Measurements from ENCODE around the gene GRM7.
"Not testable (repeated sequence)": the region's sequence is repeated elsewhere in the genome, so short reads cannot be mapped to it uniquely, and the experiment has no call there.

The GRM7 gene

GRCh38 chr3:6878731-6879130 is 17.8 kb downstream of the GRM7 start:
- in situ Hi-C loops (cut with MboI; ENCODE audit: low sequenced_read_pairs, unreplicated experiment), result no loop called here
- TF ChIP-seq CTCF (IDR thresholded peaks at IDR 0.05; ENCODE audit: borderline replicate concordance, control extremely low read depth, extremely low read depth, insufficient read depth, missing control alignments), result no peak
- DNase-seq (ENCODE audit: low spot score), result no peak

DNA sequence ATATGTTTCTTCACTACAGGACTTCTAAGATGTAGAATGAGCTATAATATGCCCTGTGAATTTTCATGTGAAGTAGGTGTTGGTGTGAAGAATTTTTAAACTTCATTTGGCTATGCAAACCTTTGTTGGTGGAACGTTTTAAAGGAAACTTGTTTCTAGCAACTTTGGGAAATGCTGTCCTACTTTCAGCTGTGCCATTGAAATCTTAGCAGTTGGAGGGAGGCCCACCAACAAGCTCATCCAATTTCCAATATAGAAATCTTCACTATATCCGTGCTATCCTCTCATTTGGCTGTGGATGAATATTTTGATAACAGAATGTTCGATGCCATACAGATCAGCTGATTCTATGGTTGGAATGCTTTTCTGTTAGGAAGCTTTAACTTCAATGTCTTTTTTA is 51.3 kb downstream of the GRM7 start:
- DNase-seq (ENCODE audit: low spot score), result no peak
- in situ Hi-C loops (cut with MboI; ENCODE audit: low sequenced_read_pairs, unreplicated experiment), result no loop called here
- TF ChIP-seq CTCF (IDR thresholded peaks at IDR 0.05; ENCODE audit: borderline replicate concordance, control extremely low read depth, extremely low read depth, insufficient read depth, missing control alignments), result no peak

DNA sequence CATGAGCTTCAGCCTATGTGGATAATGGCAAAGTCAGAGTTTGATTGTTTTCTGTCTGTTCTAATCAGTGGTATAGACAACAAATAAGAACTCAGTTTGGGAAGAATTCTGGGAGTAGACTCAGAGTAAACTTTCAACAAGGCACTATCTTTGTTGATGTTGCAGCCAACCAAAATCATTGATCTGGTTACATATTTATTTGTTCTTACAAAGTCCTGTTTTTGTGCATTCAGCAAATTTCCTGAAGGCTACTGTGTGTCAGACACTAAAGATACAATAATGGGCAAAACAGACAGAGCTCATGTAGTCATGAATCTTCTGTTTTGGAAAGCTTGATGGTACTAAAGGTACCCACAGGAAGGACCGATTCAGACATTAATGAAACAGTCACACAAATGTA is 55.0 kb downstream of the GRM7 start:
- TF ChIP-seq CTCF (IDR thresholded peaks at IDR 0.05; ENCODE audit: borderline replicate concordance, control extremely low read depth, extremely low read depth, insufficient read depth, missing control alignments), result no peak
- no peak for DNase-seq (ENCODE audit: low spot score)
- in situ Hi-C loops (cut with MboI; ENCODE audit: low sequenced_read_pairs, unreplicated experiment), result no loop called here

DNA sequence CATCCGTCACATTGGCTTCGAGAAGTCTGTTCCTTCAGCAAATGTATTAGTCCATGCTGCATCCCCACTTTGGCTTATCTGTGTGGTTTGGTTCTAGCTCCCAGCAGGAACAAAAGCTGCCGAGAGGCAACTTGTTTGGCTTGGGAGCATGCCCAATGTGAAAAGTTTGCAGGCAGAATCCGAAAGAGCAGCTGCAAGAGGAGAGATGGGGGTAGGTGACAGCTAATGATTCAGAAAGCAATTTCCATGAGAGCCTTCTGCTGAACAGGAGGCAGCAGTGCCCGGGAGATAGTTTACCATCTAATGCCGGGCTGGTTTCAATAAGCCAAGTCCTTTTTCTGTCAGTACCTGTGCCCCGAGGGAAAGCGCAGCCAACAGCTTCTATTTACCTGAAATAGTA is 60.2 kb downstream of the GRM7 start:
- no peak for DNase-seq (ENCODE audit: low spot score)
- in situ Hi-C loops (cut with MboI; ENCODE audit: low sequenced_read_pairs, unreplicated experiment), result no loop called here
- no peak for TF ChIP-seq CTCF (IDR thresholded peaks at IDR 0.05; ENCODE audit: borderline replicate concordance, control extremely low read depth, extremely low read depth, insufficient read depth, missing control alignments)

DNA sequence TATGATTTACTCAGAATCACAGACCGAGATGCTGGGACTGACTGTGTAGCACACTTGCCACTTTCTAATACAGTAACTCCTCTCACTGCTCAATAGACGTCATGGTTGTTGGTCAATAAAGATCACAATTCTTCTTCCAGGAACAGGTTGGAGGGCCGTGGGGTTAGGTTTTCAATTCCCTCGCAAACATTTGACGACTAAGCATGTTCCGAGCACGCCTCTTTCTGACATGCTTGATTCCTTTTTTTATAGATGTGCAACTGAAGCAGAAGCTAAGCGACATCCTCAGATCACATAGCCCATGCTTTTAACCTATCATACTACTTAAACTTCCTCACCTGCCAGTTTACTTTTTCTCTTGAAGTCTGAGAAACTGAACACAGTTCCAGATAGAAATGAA is 61.0 kb downstream of the GRM7 start:
- TF ChIP-seq CTCF (IDR thresholded peaks at IDR 0.05; ENCODE audit: borderline replicate concordance, control extremely low read depth, extremely low read depth, insufficient read depth, missing control alignments), result no peak

GRCh38 chr3:6928064-6928463 is 67.1 kb downstream of the GRM7 start:
- in situ Hi-C loops (cut with MboI; ENCODE audit: low sequenced_read_pairs, unreplicated experiment), result no loop called here
- DNase-seq (ENCODE audit: low spot score), result no peak
- TF ChIP-seq CTCF (IDR thresholded peaks at IDR 0.05; ENCODE audit: borderline replicate concordance, control extremely low read depth, extremely low read depth, insufficient read depth, missing control alignments), result no peak

More for the DNA sequence above, 61.0 kb downstream of the GRM7 start:
- no peak for DNase-seq (ENCODE audit: low spot score)
- in situ Hi-C loops (cut with MboI; ENCODE audit: low sequenced_read_pairs, unreplicated experiment), result no loop called here

DNA sequence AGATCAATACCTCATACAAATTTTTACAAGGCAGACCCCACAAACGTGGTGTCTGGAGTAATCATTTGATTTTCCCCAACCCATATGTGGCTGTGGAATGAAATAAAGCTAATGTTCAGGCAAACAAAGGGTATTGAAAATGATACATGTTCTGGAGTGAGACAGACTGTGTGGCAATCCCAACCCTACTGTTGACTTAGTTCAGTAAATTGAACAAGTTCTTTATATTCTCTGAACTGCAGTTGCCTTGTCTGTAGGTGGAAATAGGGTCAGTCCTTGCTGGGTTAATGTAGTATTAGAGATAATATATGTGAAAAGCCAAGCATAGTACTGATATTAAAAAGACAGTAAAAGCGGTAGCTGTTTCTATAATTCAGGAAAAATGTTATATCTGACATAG is 69.0 kb downstream of the GRM7 start:
- no peak for DNase-seq (ENCODE audit: low spot score)
- in situ Hi-C loops (cut with MboI; ENCODE audit: low sequenced_read_pairs, unreplicated experiment), result no loop called here
- TF ChIP-seq CTCF (IDR thresholded peaks at IDR 0.05; ENCODE audit: borderline replicate concordance, control extremely low read depth, extremely low read depth, insufficient read depth, missing control alignments), result no peak

DNA sequence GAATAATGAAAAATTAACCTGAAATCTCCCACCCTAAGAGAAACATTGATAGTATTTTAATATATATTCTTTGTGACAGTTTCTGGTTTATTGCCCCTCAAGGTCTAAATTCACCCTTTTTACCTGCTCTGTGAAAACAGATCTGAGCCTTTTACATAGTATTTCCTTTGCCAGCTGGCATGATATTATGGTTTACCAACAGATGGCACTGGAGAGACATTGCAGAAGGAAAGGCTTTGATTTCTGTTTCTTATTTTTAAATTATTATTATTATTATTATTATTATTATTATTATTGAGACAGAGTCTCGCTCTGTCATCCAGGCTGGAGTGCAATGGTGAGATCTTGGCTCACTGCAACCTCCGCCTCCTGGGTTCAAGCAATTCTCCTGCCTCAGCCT is 74.5 kb downstream of the GRM7 start:
- DNase-seq (ENCODE audit: low spot score); in situ Hi-C loops (cut with MboI; ENCODE audit: low sequenced_read_pairs, unreplicated experiment): not testable (repeated sequence)
